Measurements from ENCODE around the gene CACTIN.

Gene CACTIN

DNA sequence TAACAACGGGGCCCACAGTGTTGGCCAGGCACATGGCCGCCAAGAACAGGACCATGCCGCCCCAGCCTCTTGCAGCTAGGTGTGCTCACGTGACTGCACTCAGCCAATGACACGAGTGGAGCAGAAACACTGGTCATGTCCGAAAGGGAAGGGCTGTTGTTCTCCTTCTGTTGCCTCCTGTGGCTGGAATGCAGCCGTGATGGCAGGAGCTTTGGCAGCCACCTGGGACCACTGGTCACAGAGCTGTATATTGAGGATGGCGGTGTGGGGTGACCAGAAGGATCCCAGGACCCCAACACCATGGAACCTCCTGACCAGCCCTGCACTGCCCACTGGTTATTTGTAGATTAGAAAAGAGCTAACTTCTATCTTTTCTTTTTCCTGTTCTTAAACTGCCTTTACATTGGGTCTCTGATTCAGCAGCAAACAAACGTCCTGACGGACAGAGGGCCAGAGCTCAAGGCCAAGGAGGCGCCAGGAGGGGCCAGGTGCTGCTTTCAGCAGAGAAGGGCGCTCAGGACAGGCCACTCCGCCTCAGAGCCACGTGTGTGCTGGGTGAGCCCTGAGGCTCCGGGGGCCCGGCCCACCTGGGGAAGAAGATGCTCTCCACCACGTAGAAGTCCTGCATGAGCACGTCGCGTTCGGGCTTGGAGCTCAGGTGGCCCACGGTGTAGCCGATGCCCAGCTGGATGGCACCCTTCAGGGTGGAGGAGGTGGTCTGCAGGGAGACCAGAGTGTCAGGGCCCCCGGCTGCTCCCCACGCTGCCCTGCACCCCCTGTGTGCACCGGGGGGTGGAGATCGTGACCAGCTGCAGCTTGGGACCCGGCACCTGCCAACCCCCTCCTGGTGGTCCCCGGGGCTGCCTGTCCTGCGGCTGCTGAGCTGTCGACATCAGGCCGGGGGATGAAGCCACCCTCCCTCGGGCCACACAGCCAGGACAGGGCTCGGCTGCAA is 35.0 kb upstream of the CACTIN start:
- H3K4me1 ChIP-seq (ENCODE audit: control extremely low read depth in 1 of 4, control insufficient read depth in 4 of 4, insufficient read depth in 4 of 4, low read length in 3 of 4), result peaks cover 0 to 3% (median 0%) of the 10 kb centered on the region in 4 experiments
- 96% methylated on average over 31 of the region's 34 CpGs for WGBS (ENCODE audit: insufficient coverage)
- ChIA-PET CTCF (interaction anchor here (0.6 to 2.2 kb wide), 13 partner anchors 8 to 157 kb away, joined by 3 to 10 read pairs (median 4); partner anchors contain the start of genes PIP5K1C and TJP3), POLR2A (interaction anchor here (0.6 kb wide), 1 partner anchor 1460 kb away, joined by 3 read pairs; no protein-coding TSS in a partner anchor)
- peaks cover 12 to 73% (median 56%) of the 10 kb centered on the region in 4 experiments for H3K36me3 ChIP-seq (ENCODE audit: control insufficient read depth in 4 of 4, insufficient read depth in 4 of 4, low read length in 3 of 4)
- H3K9me3 ChIP-seq (ENCODE audit: control extremely low read depth in 1 of 5, control insufficient read depth in 4 of 5, insufficient read depth in 2 of 5, low read depth in 1 of 5, low read length in 4 of 5), result peaks cover 0 to 8% (median 0%) of the 10 kb centered on the region in 5 experiments
- no peaks in the 10 kb centered on the region for H3K27me3 ChIP-seq (replicated peaks in 2 of 5; ENCODE audit: control insufficient read depth in 4 of 5, insufficient read depth in 5 of 5, low read length in 4 of 5)
- DNase-seq, result no peak
- no peak overlapping the region for H3K4me3 ChIP-seq (ENCODE audit: control insufficient read depth in 1 of 7, extremely low read depth in 1 of 7, insufficient read depth in 4 of 7, low read depth in 2 of 7, low read length in 6 of 7)
- no peak overlapping the region for H3K27ac ChIP-seq (ENCODE audit: insufficient read depth in 1 of 2, low read depth in 1 of 2, low read length in 2 of 2, poor library complexity in 1 of 2, severe bottlenecking in 2 of 2)

DNA sequence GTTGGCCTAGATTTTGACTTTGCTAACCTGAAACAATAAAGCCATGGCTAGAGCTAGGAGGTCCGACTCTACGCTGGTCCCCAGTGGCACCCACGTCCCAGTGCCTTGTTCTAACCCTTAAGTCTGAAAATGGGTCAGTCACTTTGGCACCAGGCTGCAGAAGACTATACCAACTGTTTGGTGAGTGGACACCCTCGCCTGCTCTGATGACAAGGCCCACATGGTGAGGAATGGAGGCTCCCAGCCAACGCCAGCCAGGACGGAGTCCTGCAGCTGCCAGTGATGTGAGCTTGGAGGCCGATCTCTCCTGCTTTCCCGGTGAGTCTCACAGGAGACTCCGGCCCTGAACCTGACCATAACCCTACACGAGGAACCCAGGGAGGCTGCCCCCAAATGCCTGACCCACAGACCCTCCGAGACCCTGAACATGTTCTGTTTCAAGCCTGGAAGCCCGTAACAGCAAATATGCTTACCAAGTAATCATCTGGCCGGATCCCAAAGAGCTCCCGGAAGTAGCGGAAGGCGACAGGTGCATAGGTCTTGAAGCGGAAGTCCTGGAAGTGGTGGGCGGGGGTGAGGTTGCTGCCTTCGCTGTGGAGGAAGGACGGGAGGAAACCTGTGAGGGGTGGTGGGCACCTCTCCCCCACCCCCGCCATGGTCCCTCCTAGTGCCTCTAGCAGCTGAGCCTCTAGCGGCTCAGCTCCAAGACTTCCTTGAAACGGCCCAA is 34.1 kb upstream of the CACTIN start:
- CTCF ChIA-PET, result interaction anchor here (1.5 to 2.2 kb wide), 3 partner anchors 39 to 158 kb away, joined by 3 to 10 read pairs (median 7); partner anchors contain the start of genes PIP5K1C and TJP3
- no peaks in the 10 kb centered on the region for H3K4me1 ChIP-seq (ENCODE audit: control extremely low read depth in 1 of 4, control insufficient read depth in 4 of 4, insufficient read depth in 4 of 4, low read length in 3 of 4)
- POLR2A ChIA-PET, result no interaction called here
- no peak overlapping the region for H3K4me3 ChIP-seq (ENCODE audit: control insufficient read depth in 1 of 7, extremely low read depth in 1 of 7, insufficient read depth in 4 of 7, low read depth in 2 of 7, low read length in 6 of 7)
- no peak for DNase-seq
- no peak overlapping the region for H3K27ac ChIP-seq (ENCODE audit: insufficient read depth in 1 of 2, low read depth in 1 of 2, low read length in 2 of 2, poor library complexity in 1 of 2, severe bottlenecking in 2 of 2)
- no peaks in the 10 kb centered on the region for H3K27me3 ChIP-seq (replicated peaks in 2 of 5; ENCODE audit: control insufficient read depth in 4 of 5, insufficient read depth in 5 of 5, low read length in 4 of 5)
- peaks cover 12 to 80% (median 59%) of the 10 kb centered on the region in 4 experiments for H3K36me3 ChIP-seq (ENCODE audit: control insufficient read depth in 4 of 4, insufficient read depth in 4 of 4, low read length in 3 of 4)
- H3K9me3 ChIP-seq (ENCODE audit: control extremely low read depth in 1 of 5, control insufficient read depth in 4 of 5, insufficient read depth in 2 of 5, low read depth in 1 of 5, low read length in 4 of 5), result peaks cover 0 to 8% (median 0%) of the 10 kb centered on the region in 5 experiments
- 90% methylated on average over 21 of the region's 23 CpGs for WGBS (ENCODE audit: insufficient coverage)

- Histone ChIP-seq H3K27ac (ENCODE audit: insufficient read depth in 1 of 2, low read depth in 1 of 2, low read length in 2 of 2, poor library complexity in 1 of 2, severe bottlenecking in 2 of 2) (no peak overlapping the region), H3K4me3 (ENCODE audit: control insufficient read depth in 1 of 7, extremely low read depth in 1 of 7, insufficient read depth in 4 of 7, low read depth in 2 of 7, low read length in 6 of 7) (no peak overlapping the region), H3K36me3 (ENCODE audit: control insufficient read depth in 4 of 4, insufficient read depth in 4 of 4, low read length in 3 of 4) (peaks cover 12 to 81% (median 56%) of the 10 kb centered on the region in 4 experiments), H3K27me3 (replicated peaks in 2 of 5; ENCODE audit: control insufficient read depth in 4 of 5, insufficient read depth in 5 of 5, low read length in 4 of 5) (no peaks in the 10 kb centered on the region), H3K9me3 (ENCODE audit: control extremely low read depth in 1 of 5, control insufficient read depth in 4 of 5, insufficient read depth in 2 of 5, low read depth in 1 of 5, low read length in 4 of 5) (peaks cover 0 to 8% (median 0%) of the 10 kb centered on the region in 5 experiments), H3K4me1 (ENCODE audit: control extremely low read depth in 1 of 4, control insufficient read depth in 4 of 4, insufficient read depth in 4 of 4, low read length in 3 of 4) (no peaks in the 10 kb centered on the region)
- ChIA-PET CTCF (no interaction called here), POLR2A (no interaction called here)
- 94% methylated on average over 22 of the region's 22 CpGs for WGBS (ENCODE audit: insufficient coverage)
- DNase-seq, result no peak
Measured at GRCh38 chr19:3659746-3660112, 33.1 kb upstream of the CACTIN start.

DNA sequence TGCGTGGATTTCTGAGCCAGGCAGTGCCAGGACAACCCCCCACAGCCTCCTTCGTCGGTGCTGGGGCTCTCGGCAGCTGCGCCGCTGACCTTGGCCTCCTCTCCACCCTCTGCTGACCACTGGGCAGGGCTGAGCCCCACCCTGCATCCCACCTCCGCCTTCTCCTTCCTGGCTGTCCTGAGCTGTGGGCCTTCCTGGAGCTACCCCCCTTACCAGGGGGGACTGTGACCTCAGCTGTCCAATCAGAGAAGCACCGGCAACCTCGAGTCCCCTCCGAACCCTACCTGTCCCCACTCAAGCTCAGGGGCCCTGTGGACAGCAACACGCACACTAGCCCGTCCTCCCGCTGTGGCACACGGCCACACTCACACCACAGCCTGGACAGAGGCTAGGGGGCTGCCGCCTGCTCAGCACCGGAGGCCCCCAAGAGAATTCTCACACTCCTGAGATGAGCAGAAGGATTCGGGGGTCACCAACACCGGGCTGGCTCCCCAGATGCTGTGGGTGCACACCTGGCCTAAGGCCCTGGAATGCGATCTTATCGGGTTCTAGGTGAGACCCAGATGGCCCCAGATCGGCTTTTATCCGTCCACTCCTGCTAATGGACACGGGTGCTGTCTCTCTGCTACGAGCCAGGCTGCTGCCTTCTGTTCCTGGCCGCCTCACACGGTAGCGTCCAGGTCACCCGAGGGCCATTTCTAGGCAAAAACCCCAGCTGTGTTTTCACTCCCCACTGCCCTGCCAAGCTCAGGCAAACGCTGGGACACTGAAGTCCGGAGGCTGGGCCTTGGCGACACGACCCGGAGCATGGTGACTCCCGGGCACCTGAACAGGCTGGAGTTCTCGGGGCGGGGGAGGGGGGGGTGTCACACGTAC is 32.5 kb upstream of the CACTIN start:
- no peak for DNase-seq
- CTCF ChIA-PET, result no interaction called here
- peaks cover 9 to 75% (median 50%) of the 10 kb centered on the region in 4 experiments for H3K36me3 ChIP-seq (ENCODE audit: control insufficient read depth in 4 of 4, insufficient read depth in 4 of 4, low read length in 3 of 4)
- no peaks in the 10 kb centered on the region for H3K4me1 ChIP-seq (ENCODE audit: control extremely low read depth in 1 of 4, control insufficient read depth in 4 of 4, insufficient read depth in 4 of 4, low read length in 3 of 4)
- H3K9me3 ChIP-seq (ENCODE audit: control extremely low read depth in 1 of 5, control insufficient read depth in 4 of 5, insufficient read depth in 2 of 5, low read depth in 1 of 5, low read length in 4 of 5), result peaks cover 0 to 8% (median 0%) of the 10 kb centered on the region in 5 experiments
- H3K27me3 ChIP-seq (replicated peaks in 2 of 5; ENCODE audit: control insufficient read depth in 4 of 5, insufficient read depth in 5 of 5, low read length in 4 of 5), result no peaks in the 10 kb centered on the region
- POLR2A ChIA-PET, result no interaction called here
- no peak overlapping the region for H3K4me3 ChIP-seq (ENCODE audit: control insufficient read depth in 1 of 7, extremely low read depth in 1 of 7, insufficient read depth in 4 of 7, low read depth in 2 of 7, low read length in 6 of 7)
- 98% methylated on average over 35 of the region's 37 CpGs for WGBS (ENCODE audit: insufficient coverage)
- no peak overlapping the region for H3K27ac ChIP-seq (ENCODE audit: insufficient read depth in 1 of 2, low read depth in 1 of 2, low read length in 2 of 2, poor library complexity in 1 of 2, severe bottlenecking in 2 of 2)

- Histone ChIP-seq H3K4me1 (ENCODE audit: control extremely low read depth in 1 of 4, control insufficient read depth in 4 of 4, insufficient read depth in 4 of 4, low read length in 3 of 4) (no peaks in the 10 kb centered on the region), H3K27me3 (replicated peaks in 2 of 5; ENCODE audit: control insufficient read depth in 4 of 5, insufficient read depth in 5 of 5, low read length in 4 of 5) (no peaks in the 10 kb centered on the region), H3K27ac (ENCODE audit: insufficient read depth in 1 of 2, low read depth in 1 of 2, low read length in 2 of 2, poor library complexity in 1 of 2, severe bottlenecking in 2 of 2) (no peak overlapping the region), H3K9me3 (ENCODE audit: control extremely low read depth in 1 of 5, control insufficient read depth in 4 of 5, insufficient read depth in 2 of 5, low read depth in 1 of 5, low read length in 4 of 5) (peaks cover 0 to 8% (median 0%) of the 10 kb centered on the region in 5 experiments), H3K4me3 (ENCODE audit: control insufficient read depth in 1 of 7, extremely low read depth in 1 of 7, insufficient read depth in 4 of 7, low read depth in 2 of 7, low read length in 6 of 7) (no peak overlapping the region), H3K36me3 (ENCODE audit: control insufficient read depth in 4 of 4, insufficient read depth in 4 of 4, low read length in 3 of 4) (peaks cover 5 to 73% (median 46%) of the 10 kb centered on the region in 4 experiments)
- ChIA-PET CTCF (no interaction called here), POLR2A (no interaction called here)
- DNase-seq, result no peak
- WGBS (ENCODE audit: insufficient coverage), result 95% methylated on average over 22 of the region's 39 CpGs
Measured at GRCh38 chr19:3658004-3658869, 31.6 kb upstream of the CACTIN start.

DNA sequence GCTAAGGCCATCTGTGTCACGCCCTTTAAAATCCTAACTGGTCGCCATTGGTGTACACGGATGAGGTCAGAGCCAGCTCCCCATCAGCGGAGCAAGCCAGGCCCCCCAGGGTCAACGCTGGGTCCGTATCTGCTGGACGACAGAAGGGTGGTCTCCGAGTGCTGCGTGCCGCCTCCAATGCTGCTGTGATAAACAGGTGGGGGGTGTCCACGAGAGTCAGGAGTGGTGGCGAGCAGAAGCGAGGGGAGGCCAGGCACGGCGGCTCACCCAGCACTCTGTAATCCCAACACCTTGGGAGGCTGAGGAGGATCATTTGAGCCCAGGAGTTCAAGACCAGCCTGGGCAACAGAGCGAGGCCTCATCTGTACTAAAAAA is 30.8 kb upstream of the CACTIN start:
- Histone ChIP-seq H3K27me3 (replicated peaks in 2 of 5; ENCODE audit: control insufficient read depth in 4 of 5, insufficient read depth in 5 of 5, low read length in 4 of 5) (no peaks in the 10 kb centered on the region), H3K36me3 (ENCODE audit: control insufficient read depth in 4 of 4, insufficient read depth in 4 of 4, low read length in 3 of 4) (peaks cover 5 to 79% (median 46%) of the 10 kb centered on the region in 4 experiments), H3K4me3 (ENCODE audit: control insufficient read depth in 1 of 7, extremely low read depth in 1 of 7, insufficient read depth in 4 of 7, low read depth in 2 of 7, low read length in 6 of 7) (no peak overlapping the region), H3K9me3 (ENCODE audit: control extremely low read depth in 1 of 5, control insufficient read depth in 4 of 5, insufficient read depth in 2 of 5, low read depth in 1 of 5, low read length in 4 of 5) (peaks cover 0 to 8% (median 0%) of the 10 kb centered on the region in 5 experiments), H3K4me1 (ENCODE audit: control extremely low read depth in 1 of 4, control insufficient read depth in 4 of 4, insufficient read depth in 4 of 4, low read length in 3 of 4) (no peaks in the 10 kb centered on the region), H3K27ac (ENCODE audit: insufficient read depth in 1 of 2, low read depth in 1 of 2, low read length in 2 of 2, poor library complexity in 1 of 2, severe bottlenecking in 2 of 2) (no peak overlapping the region)
- no peak for DNase-seq
- WGBS (ENCODE audit: insufficient coverage), result over 99% methylated on average over 14 of the region's 16 CpGs
- ChIA-PET POLR2A (no interaction called here), CTCF (interaction anchor here (1.1 kb wide), 1 partner anchor 49 kb away, joined by 3 read pairs; no protein-coding TSS in a partner anchor)
